Transverse colon (tissue), 4 donors: ENCODE results near the gene KRT33A. TPM values are rescaled to one million over a fixed set of nuclear protein-coding genes. Genes with fewer than 3 reads are reported as not detected.

Experiments
- DNase-seq: peaks from one replicate; pipeline ENCODE4 v3.0.0-alpha.2; 2019
- H3K27ac ChIP-seq, 4 donors: fragments of 200-600 bp; sonication (generic); 2 replicates each; pipeline ENCODE4 v1.5.1; 2016 to 2018; ENCODE audit warnings: inconsistent platforms in 4 of 4
- H3K27me3 ChIP-seq: fragments of 200-600 bp; sonication (generic); 2 replicates; pipeline ENCODE4 v1.5.1; 2017; ENCODE audit warnings: inconsistent platforms
- H3K36me3 ChIP-seq, 4 donors: fragments of 200-600 bp; sonication (generic); 2 replicates each; pipeline ENCODE4 v1.5.1; 2017 to 2019; ENCODE audit warnings: inconsistent platforms in 4 of 4
- H3K4me1 ChIP-seq, 4 donors: fragments of 200-600 bp; sonication (generic); 2 replicates each; pipeline ENCODE4 v1.5.1; 2017 to 2020; ENCODE audit warnings: inconsistent platforms in 4 of 4
- H3K4me3 ChIP-seq, 4 donors: fragments of 200-600 bp; sonication (generic); 1 replicate in 1 of 4; 2 replicates in 3 of 4; pipeline versions ENCODE4 v1.5.1 to v1.6.1; 2017 to 2019; ENCODE audit warnings: inconsistent platforms in 4 of 4
- H3K9me3 ChIP-seq, 2 donors: fragments of 200-600 bp; sonication (generic); 2 replicates each; pipeline ENCODE4 v1.5.1; 2017 to 2019; ENCODE audit warnings: inconsistent platforms in 2 of 2
- CTCF ChIP-seq, 5 experiments: fragments of 200-600 bp in 3 of 5; fragments of 450-650 bp in 2 of 5; sonication (generic) in 3 of 5; IDR thresholded peaks; 1 replicate in 2 of 5; 2 replicates in 3 of 5; pipeline ENCODE4 v1.5.1; 2016 to 2017; ENCODE audit warnings: antibody characterized with exemption in 5 of 5, inconsistent platforms in 3 of 5, mild to moderate bottlenecking in 2 of 5, moderate library complexity in 1 of 5
- EP300 ChIP-seq: sonication (generic); formaldehyde crosslinking; IDR thresholded peaks from one replicate; pipeline ENCODE4 v1.6.1; 2017; ENCODE audit warnings: antibody characterized with exemption, low read depth
- POLR2A ChIP-seq: fragments of 450-650 bp; IDR thresholded peaks from one replicate; pipeline ENCODE4 v1.6.1; 2016; ENCODE audit warnings: antibody characterized with exemption, mild to moderate bottlenecking, moderate library complexity
- POLR2AphosphoS5 ChIP-seq, 3 donors: sonication (generic); formaldehyde crosslinking; IDR thresholded peaks; one replicate each; pipeline ENCODE4 v1.6.1; 2016; ENCODE audit warnings: antibody characterized with exemption in 3 of 3
- WGBS, 2 donors: methylation state at CpG; one replicate each; pipeline ENCODE4 v1.1.5; 2018; ENCODE audit warnings: low coverage in 1 of 2; 5-methylcytosine and 5-hydroxymethylcytosine counted together
- in situ Hi-C, 4 donors: fragments of 200-750 bp; cut with MboI; loops; one replicate each; pipeline versions ENCODE4 v1.15.0 to v1.15.1; 2017; ENCODE audit warnings: low sequenced_read_pairs in 3 of 4, low pct_ligation_motif_present in 1 of 4, low pct_unique_long_range_greater_than_20kb in 1 of 4
- intact Hi-C: fragments of 100-400 bp; cut with DNase I; formaldehyde crosslinking; loops from one replicate; pipeline ENCODE4 v1.15.1; 2023; ENCODE audit warnings: low total_unique reads
- total RNA-seq, 4 donors: library from RNA; depleted of rRNA; stranded (reverse); fragments of >200 nt; gene quantifications; one replicate each; pipeline ENCODE4 v1.1.0, GENCODE V29; 2016

The KRT33A gene
- total RNA-seq, 4 donors from 2014 or later, result not detected

GRCh38 chr17:41315814-41316445 is 34.7 kb downstream of the KRT33A start:
- 72 to 73% methylated on average over 5 to 17 of the region's 17 CpGs for WGBS, 2 donors
- in situ Hi-C loops, result no loop called here
- no peaks in the 10 kb centered on the region for H3K4me1 ChIP-seq

DNA sequence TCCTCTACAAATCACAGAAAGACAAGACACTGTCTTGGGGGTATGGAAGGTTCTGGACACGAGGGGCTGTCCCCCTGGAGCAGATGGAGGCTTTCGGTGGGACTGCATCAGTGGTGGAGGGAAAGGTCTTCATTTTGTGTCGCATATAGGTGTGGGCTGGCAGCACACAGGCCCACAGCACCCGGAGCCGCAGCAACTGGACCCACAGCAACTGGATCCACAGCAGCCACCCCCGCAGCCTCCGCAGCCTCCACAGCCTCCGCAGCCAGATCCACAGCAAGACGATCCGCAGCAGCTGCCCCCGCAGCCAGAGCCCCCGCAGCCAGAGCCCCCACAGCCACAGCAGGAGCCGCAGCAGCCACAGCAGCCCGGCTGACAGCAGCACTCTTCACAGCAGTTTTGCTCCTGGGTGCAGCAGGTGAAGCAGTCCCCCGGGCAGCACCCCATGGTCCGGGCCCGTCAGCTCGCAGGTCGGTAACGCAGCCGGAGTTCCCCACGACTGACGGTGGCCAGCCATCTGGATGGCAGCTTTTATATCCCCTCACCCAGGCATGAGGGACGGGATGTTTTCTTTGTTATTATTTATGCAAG is 35.3 kb downstream of the KRT33A start, which contains the start of gene KRTAP17-1:
Gene KRTAP17-1, minus strand, starts transcription at position 507 of the 591 bp plus-strand sequence. Its CDS starts 60 bp downstream, at position 447.
- 53 to 84% methylated on average over 3 to 22 of the region's 24 CpGs for WGBS, 2 donors
- Histone ChIP-seq H3K4me1 (no peaks in the 10 kb centered on the region), H3K36me3 (no peaks in the 10 kb centered on the region), H3K27ac (no peak within 1 kb of the TSS), H3K27me3 (no peaks in the 10 kb centered on the region), H3K4me3 (no peak within 1 kb of the TSS), H3K9me3 (peaks cover 4 to 7% of the 10 kb centered on the region in 2 donors)
- DNase-seq, result no peak
- TF ChIP-seq EP300 (no peak), CTCF (IDR thresholded peaks at IDR 0.05) (no peak), POLR2A (no peak), POLR2AphosphoS5 (IDR thresholded peaks at IDR 0.05) (no peak)
- intact Hi-C loops (no loop called here), in situ Hi-C loops (no loop called here)

More at GRCh38 chr17:41315814-41316445, 34.7 kb downstream of the KRT33A start:
- Histone ChIP-seq H3K4me3 (no peak overlapping the region), H3K9me3 (peaks cover 4 to 7% of the 10 kb centered on the region in 2 donors), H3K27ac (no peak overlapping the region), H3K27me3 (no peaks in the 10 kb centered on the region), H3K36me3 (no peaks in the 10 kb centered on the region)
- no peak for TF ChIP-seq EP300
- TF ChIP-seq CTCF (IDR thresholded peaks at IDR 0.05), result no peak
- no peak for TF ChIP-seq POLR2A
- TF ChIP-seq POLR2AphosphoS5 (IDR thresholded peaks at IDR 0.05), result no peak
- no peak for DNase-seq
- intact Hi-C loops, result no loop called here

GRCh38 chr17:41311111-41311510 is 39.5 kb downstream of the KRT33A start:
- TF ChIP-seq POLR2AphosphoS5 (IDR thresholded peaks at IDR 0.05) (no peak), POLR2A (no peak), EP300 (no peak), CTCF (IDR thresholded peaks at IDR 0.05) (no peak)
- Histone ChIP-seq H3K27ac (no peak overlapping the region), H3K4me3 (no peak overlapping the region), H3K27me3 (no peaks in the 10 kb centered on the region), H3K4me1 (no peaks in the 10 kb centered on the region), H3K9me3 (no peaks in the 10 kb centered on the region), H3K36me3 (no peaks in the 10 kb centered on the region)
- intact Hi-C loops, result no loop called here
- DNase-seq, result no peak
- in situ Hi-C loops, result no loop called here
- WGBS, 2 donors, result 77% methylated on average over 1 of the region's 1 CpG; no CpG with 5 or more reads in 1 of the 2 donors

DNA sequence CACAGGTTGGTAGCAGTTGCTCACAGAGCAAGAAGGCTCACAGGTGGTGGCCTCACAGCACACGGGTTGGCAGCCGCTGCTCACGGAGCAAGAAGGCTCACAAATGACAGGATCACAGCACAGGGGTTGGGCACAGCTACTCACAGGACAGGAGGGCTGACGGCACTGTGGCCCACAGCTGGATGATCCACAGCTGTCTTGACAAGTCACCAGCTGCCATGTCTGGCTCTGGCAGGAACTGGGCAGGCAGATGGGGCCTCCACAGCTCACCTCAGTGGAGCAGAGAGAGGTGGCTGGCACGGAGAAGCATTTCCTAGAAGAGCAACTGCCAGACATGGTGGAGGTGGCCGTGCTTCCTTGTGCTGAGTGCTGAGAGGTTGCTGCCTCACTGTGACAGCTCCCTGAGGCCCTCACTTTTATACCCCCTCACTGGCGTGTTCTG is 41.7 kb downstream of the KRT33A start, which contains the start of gene KRTAP16-1:
Gene KRTAP16-1, minus strand, starts transcription at position 392 of the 442 bp plus-strand sequence. Its CDS starts 56 bp downstream, at position 336.
- no peak for DNase-seq
- no peak within 1 kb of the TSS for H3K4me3 ChIP-seq
- no peak for TF ChIP-seq EP300
- TF ChIP-seq CTCF (IDR thresholded peaks at IDR 0.05), result no peak
- no peak for TF ChIP-seq POLR2A
- 66% methylated on average over 7 of the region's 7 CpGs; no CpG with 5 or more reads in 1 of the 2 donors for WGBS, 2 donors
- H3K36me3 ChIP-seq, result no peaks in the 10 kb centered on the region
- H3K27me3 ChIP-seq, result no peaks in the 10 kb centered on the region
- intact Hi-C loops, result no loop called here
- peak within 1 kb of the TSS in 2 of 4 donors; percentile 20 to 46 for H3K27ac ChIP-seq
- in situ Hi-C loops, result no loop called here
- H3K9me3 ChIP-seq, result no peaks in the 10 kb centered on the region
- H3K4me1 ChIP-seq, result no peaks in the 10 kb centered on the region
